ENCODE data around the gene TPRA1.

Gene TPRA1

GRCh38 chr3:127560051-127560787 is 30.3 kb downstream of the TPRA1 start:
- DNase-seq (ENCODE audit: low read depth): no peak

DNA sequence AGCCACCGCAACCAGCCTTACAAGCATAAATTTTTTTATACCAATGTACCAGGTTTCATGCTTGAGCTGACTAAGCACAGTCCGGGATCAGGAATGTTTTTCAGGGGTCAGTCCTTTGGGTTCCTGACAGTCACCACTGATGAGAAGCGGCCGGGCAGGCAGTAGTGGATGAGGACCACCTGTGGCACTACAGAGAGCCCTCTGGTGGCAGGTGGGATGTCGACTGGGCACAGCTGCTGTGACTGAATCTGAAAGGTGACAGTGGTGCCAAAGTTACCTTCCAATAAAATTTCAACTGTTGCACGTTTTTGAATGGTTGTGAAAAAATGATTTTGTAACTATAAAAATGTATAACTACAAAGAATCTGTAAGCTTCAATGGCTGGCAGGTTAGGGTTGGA is 34.0 kb downstream of the TPRA1 start:
- no peak for DNase-seq (ENCODE audit: low read depth)

DNA sequence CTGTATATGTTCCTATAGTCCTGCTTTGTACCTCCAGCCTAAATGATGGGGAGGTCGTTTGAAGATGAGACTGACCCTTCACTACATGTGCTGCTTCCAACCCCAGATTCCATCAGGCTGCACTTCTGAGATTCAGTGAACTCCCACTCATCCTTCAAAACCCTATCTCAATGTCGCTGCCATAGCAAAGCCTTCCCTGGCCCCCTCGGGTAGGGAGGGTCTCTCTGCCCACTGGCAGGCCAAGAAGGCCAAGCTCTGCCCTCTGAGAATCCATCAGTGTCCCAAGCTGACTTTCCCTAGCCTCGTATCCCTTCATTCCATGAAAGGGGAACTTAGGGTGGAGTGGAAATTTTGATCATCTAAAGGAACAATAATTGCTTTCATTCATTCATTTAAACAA is 35.4 kb downstream of the TPRA1 start:
- DNase-seq (ENCODE audit: low read depth): no peak

DNA sequence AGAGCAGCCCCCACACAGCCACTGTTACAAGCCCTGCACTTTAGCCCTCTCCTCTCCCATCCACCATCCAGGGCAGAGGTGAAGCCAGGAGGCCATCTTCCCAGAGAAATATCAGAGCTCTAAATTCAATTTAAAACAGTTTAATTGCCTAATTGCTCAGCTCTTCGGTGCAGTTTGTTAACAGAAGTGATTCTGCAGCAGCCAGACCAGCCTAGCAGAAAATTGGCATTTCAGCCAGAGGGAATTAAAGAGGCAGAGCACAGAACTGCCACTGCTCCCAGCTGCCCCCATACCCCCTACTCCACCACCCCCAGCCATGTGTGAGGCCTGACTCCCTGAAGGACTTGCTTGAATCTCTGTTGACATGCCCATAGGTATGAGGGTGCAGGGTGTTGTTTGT is 38.5 kb downstream of the TPRA1 start:
- DNase-seq (ENCODE audit: low read depth): no peak

- no peak for DNase-seq (ENCODE audit: low read depth)
These were observed 39.4 kb downstream of the TPRA1 start for GRCh38 chr3:127551178-127551577.

DNA sequence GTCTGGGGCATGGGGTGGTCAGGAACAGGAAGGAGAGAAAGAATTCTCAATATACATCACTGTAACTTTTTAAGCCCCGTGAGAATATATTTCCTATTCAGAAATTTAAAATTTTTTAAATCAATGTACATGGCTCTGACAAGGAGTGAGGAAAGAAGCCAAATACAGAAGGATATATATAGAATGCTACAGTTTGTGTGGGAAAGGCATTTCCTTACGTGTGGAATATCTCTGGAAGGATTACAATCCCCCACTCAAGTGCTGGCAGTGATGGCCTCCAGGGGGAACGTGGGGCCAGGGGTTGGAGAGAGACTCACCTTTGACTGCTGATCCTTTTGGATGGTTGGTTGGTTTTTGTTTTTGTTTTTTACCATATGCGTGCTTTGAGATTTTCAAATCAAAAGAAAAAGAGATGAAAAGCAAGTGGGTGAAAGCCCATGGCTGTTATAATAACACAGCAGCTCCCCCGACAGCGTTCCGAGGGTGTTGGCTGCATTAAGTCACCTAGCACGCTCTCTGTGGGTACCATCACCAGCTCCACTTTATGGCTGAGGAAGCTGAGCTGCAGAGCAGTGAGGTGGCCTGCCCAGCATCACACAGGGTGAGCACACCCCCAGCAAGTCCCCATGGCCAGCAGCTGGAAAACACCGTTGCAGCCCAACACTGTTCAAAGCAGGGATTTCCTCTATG is 39.9 kb downstream of the TPRA1 start:
- no peak for DNase-seq (ENCODE audit: low read depth)

DNA sequence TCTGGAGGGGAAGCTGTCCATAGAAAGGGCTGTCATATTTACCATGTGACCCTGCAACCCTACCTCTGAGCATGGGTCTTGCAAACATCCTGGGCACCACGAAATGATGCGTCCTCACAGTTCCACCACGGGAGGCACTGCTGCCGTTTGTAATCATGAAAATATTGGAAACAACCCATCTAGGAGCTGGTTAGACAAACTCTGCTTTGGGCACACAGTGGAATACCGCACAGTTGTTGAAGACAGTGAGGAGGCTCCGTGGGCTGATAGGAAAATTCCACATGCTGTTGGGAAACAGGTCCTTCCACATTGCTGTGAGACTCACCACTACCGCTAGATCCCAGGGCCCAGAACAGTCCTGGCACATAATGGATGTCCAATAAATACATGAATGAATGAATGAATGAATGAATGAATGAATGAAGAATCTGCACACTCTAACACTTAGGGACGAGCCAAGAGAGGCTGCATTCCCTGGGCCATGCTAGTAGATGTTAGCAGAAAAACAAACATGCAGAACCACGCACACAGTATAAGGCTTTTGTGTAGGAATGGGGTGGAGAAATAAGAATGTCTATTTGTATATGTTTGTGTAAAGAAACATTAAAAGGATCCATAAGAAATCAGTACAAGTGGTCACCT is 40.6 kb downstream of the TPRA1 start:
- no peak for DNase-seq (ENCODE audit: low read depth)

- peak; percentile 75 for DNase-seq (ENCODE audit: low read depth)
These were observed 42.5 kb downstream of the TPRA1 start for GRCh38 chr3:127547761-127548605.

GRCh38 chr3:127546970-127547733 is 43.4 kb downstream of the TPRA1 start:
- no peak for DNase-seq (ENCODE audit: low read depth)

DNA sequence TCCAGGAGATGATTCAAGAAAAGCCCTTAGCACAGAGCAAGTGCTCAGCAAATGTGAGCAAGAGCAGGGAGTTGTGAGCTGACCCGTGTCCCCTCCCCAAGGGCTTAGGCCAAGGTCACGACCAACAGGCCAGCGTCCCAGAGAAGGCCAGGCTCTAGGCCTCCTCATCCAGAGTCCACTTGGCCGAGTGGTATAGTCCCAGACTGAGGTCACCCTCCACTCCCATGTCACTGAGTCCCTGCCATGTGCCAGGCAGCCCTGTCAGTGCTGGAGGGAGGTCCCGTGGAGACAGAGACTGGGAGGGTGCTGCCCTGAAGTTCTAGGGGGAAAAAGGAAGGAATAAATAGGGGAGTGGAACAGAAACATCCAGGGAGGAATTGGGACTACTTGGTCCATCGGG is 44.0 kb downstream of the TPRA1 start:
- no peak for DNase-seq (ENCODE audit: low read depth)

GRCh38 chr3:127545711-127546457 is 44.6 kb downstream of the TPRA1 start:
- no peak for DNase-seq (ENCODE audit: low read depth)

- DNase-seq (ENCODE audit: low read depth): no peak
These were observed 45.3 kb downstream of the TPRA1 start for GRCh38 chr3:127545216-127545615.

- no peak for DNase-seq (ENCODE audit: low read depth)
These were observed 45.7 kb downstream of the TPRA1 start for GRCh38 chr3:127544803-127545201.

- peak; percentile 60 for DNase-seq (ENCODE audit: low read depth)
These were observed 46.2 kb downstream of the TPRA1 start for GRCh38 chr3:127544192-127544802.

- DNase-seq (ENCODE audit: low read depth): no peak
These were observed 47.1 kb downstream of the TPRA1 start for GRCh38 chr3:127543441-127543840.

GRCh38 chr3:127542441-127542952 is 48.0 kb downstream of the TPRA1 start:
- no peak for DNase-seq (ENCODE audit: low read depth)

DNA sequence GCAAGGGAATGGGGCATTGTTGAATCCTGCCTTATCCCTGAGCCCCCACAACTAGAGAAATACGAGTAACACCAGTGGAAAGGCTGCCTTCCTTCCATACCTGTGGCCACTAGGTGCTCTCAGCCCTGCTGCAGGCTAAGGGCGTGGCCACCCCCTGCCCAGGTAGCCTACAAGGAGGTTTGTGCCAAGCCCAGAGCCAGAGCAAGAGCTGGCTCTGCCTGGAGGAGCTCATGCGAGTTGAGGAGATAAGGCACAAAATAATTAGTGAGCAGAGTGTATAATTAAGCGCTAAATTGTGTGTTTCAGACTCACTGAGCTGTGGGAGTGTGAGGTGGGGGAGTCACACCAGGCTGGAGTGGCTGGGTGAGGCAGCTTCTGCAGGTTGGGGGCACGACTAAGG is 49.2 kb downstream of the TPRA1 start:
- DNase-seq (ENCODE audit: low read depth): no peak

DNA sequence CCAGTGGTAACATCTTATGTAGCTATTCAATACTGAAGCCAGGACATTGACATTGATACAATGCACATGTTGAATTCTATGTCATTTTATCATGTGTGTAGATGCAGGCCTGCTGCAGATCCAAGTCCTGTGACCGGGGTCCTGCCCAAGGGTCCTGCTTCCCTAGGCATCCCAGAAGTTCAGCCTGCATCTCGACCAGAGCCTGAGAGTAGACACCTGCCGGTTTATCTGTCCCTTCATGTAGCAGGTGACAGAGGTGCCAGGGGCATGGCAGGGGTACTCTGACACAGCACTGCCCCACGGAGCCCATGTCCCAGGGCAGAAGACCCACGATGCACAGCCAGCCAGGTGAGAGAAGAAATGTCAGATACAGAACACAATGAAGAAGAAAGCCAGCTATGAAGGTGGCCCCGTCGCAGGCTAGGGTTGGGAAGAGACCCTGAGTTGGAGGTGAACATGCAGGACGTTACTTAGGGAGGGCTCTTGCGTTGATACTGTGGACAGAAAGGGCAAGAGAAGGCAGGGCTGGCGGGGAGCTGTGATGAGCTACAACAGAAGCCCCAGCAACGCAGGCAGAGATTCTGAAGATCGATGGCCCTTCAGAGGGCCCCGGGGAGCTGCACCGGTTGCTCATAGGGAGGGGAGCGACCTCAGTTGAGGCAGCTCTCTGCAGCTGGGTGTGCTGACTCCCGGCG is 51.0 kb downstream of the TPRA1 start:
- DNase-seq (ENCODE audit: low read depth): no peak

DNA sequence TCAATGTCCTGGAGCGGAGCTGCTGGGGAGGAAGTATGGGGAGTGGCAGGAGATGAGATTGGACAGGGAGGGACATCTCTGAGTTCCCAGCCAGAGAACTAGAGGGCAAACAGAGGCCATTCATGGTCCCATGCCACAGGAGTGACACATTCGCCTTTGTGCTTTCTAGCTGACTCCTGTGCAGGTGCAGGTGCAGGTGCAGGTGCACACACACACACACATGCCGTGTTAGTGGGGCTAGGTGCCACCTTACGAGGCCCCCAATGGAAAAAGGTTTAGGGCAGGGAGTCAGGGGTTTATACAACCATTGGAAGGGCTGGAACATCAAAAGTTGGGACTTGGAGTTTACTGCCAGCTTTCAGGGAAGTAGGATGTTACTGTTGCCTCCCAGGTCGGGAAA is 52.0 kb downstream of the TPRA1 start:
- no peak for DNase-seq (ENCODE audit: low read depth)
